GM19372 (cell line): ENCODE measurements around the gene CPTP.

Experiments used
- ATAC-seq: cut with Tn5 transposase; IDR thresholded peaks from one replicate; pipeline ENCODE4 v1.9.1; 2021; ENCODE audit warnings: mild to moderate bottlenecking, low read depth, moderate library complexity; ENCODE audit not compliant: unreplicated experiment

Gene CPTP

DNA sequence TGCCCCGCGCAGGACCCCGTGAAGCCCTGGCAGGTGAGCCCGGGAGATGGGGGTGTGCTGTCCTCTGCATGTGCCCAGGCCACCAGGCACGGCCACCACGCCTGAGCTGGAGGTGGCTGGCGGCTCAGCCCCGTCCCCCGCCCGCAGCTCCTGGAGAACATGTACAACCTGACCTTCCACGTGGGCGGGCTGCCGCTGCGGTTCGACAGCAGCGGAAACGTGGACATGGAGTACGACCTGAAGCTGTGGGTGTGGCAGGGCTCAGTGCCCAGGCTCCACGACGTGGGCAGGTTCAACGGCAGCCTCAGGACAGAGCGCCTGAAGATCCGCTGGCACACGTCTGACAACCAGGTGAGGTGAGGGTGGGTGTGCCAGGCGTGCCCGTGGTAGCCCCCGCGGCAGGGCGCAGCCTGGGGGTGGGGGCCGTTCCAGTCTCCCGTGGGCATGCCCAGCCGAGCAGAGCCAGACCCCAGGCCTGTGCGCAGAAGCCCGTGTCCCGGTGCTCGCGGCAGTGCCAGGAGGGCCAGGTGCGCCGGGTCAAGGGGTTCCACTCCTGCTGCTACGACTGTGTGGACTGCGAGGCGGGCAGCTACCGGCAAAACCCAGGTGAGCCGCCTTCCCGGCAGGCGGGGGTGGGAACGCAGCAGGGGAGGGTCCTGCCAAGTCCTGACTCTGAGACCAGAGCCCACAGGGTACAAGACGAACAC is 8.3 kb downstream of the CPTP start:
- no peak for ATAC-seq

DNA sequence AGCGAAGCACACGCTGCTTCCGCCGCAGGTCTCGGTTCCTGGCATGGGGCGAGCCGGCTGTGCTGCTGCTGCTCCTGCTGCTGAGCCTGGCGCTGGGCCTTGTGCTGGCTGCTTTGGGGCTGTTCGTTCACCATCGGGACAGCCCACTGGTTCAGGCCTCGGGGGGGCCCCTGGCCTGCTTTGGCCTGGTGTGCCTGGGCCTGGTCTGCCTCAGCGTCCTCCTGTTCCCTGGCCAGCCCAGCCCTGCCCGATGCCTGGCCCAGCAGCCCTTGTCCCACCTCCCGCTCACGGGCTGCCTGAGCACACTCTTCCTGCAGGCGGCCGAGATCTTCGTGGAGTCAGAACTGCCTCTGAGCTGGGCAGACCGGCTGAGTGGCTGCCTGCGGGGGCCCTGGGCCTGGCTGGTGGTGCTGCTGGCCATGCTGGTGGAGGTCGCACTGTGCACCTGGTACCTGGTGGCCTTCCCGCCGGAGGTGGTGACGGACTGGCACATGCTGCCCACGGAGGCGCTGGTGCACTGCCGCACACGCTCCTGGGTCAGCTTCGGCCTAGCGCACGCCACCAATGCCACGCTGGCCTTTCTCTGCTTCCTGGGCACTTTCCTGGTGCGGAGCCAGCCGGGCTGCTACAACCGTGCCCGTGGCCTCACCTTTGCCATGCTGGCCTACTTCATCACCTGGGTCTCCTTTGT is 9.1 kb downstream of the CPTP start:
- ATAC-seq = no peak

DNA sequence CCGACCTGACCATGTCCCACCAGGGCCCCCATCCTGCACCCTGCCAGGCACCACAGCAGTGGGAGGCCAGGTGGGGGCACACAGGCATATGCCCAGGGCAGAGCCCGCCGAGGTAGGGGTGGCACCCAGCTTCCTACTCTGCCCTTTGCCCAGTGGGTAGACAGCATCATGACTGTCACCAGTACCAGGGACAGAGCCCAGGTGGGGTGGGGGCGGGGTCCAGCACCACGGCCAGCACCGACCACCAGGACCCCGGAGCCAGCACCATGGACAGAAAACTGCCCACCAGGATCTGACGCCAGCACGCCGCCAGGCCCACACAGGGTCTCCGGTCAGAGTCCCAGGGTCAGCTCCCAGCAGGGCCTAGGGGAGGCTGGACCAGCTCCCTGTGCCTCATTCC is 10.2 kb downstream of the CPTP start:
- no peak for ATAC-seq

DNA sequence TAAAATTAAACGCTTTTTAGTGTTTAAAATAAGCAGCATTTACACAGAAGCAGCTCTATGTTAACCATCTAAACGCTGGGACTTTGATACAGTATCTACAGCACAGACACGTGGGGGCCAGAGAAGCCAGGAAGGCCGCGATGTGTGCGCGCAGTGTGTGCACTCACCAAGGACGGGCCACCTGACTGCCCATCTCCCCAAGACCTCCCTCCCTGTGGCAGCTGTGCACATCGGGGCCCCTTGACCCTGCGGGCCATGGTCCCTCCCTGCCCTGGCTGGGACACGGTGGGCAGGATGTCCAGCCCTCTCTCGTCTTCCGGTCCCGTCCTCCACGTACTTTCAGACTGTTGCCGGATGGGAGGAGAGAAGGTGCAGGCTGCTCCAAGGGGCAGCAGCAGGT is 10.7 kb downstream of the CPTP start:
- no peak for ATAC-seq

DNA sequence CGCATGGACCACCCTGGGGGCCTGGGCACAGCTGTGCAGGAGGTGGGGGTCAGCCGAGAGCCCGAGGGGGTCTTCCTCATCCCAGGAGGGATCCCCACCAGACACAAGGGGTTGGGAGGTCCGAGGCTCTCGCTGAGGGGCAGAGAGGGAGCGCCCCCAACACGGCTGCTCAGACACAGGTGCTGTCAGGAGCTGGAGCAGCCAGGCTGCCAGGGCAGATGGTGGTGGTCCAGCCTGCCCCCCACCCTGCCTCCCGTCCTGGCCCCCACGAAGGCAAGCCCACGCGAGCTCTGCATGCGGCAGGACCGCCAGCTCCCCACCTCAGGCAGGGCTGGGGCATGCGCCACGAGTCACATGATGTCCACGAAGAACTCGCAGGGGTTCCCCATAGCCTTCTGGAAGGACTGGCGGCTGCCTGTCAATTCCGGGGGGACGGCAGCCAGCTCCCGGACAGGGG is 11.2 kb downstream of the CPTP start:
- ATAC-seq = no peak

DNA sequence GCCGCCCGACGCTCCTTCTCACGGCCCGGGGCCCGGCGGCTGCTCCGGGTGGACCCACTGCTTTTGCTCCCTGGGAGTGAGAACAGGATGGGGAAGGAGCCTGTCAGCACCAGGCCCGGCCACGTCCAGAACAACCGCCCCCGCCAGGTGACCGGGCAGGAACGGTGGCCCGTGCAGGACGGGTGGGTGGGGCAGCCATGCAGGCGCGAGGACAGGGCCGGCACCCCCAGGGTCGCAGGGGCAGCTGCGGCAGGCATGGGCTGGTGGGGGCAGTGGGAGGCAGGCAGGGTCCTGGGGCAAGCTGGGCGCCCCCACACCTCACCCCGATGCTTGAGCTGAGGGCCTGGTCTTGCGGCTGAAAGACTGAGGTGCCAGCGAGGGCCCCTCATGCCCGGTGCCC is 11.8 kb downstream of the CPTP start:
- ATAC-seq = no peak

DNA sequence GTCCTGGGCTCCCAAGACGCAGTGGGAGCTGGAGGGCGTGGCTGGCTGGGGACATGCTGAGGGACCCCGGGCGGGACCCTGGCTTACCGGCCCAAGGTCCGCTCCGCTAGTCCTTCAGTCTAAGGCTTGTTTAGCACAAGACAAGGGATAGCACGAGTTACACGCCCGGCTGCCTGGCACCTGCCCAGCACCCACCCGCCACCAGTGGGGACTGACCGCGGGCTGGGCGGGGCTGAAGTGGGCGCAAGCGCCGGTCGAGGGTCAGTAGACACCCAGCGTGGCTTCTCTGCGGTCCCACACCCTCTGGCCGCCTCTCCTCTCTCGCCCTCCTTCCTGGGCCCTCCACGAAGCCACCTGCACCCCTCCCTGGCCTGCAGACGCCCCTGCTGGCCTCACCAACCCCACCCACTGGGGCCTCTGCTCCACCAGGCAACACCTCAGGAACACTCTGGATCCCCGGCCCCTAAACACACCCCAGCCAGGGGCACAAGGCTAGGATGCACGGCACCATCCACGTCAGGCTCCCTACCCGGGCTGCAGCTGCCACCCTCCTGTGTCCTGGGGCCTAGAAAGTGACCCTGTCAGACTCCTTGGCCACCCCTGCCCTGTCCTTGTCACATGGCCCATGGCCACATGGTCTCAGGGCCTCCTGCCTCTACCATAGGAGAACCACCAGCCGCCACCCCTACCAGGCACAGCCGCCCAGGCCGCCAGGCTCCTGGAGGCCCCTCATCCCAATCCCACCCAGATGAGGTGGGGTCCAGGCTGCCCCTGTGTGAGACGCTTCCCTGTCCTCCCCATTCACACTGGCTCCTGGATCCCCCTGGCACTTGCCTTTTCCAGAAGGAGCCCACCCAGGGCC is 12.6 kb downstream of the CPTP start:
- ATAC-seq = no peak

DNA sequence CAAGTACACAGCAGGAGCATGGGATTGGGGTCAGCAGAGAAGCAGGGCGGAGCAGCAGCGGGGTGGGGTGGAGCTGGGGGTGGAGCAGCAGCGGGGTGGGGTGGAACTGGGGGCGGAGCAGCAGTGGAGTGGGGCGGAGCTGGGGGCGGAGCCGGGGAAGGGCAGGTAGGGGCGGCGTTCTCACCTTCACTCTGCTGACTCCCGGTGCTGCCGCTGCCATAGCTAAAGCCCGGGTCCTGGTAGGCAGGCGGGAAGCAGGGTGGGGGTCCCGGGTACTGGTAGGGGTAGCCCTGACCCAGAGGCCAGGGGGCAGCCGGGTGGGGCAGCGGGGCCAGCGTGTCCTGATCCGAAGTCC is 13.2 kb downstream of the CPTP start:
- no peak for ATAC-seq

DNA sequence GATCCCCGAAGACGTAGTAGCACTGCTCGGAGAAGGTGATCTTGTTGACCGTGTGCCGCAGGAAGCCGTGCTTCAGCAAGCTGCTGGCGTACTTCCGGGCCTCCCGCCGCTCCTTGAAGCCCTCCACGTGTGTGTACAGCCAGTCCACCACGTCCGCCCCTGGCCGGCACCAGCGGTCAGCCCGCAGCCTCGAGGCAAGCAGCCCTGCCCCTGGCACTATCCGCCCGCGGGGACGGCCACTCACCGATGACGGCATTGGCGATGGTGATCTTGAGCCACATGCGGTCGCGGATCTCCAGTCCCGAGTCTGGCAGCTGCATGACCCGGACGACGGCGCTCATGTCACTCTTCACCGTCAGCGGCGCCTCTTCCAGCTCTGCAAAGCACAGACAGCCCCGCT is 13.7 kb downstream of the CPTP start:
- ATAC-seq = no peak

DNA sequence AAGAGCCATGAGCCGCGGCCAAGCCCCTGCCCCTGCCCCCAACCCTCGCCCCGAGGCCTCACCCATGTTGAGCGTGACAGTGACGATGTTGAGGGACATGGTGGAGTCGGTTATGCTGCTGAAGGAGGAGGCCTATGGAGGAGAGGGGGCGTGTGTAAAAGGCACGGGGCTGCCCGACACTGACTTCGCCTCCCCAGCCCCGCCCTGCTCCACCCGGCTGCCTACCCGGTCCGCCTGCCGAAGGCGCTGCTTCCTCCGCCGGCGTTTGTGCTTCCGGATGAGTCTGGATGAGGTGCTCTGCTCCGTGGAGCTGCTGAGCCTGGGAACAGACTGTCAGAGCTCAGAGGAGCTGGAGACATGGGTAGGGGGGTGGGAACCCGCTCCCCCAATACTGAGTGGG is 15.6 kb downstream of the CPTP start:
- no peak for ATAC-seq

DNA sequence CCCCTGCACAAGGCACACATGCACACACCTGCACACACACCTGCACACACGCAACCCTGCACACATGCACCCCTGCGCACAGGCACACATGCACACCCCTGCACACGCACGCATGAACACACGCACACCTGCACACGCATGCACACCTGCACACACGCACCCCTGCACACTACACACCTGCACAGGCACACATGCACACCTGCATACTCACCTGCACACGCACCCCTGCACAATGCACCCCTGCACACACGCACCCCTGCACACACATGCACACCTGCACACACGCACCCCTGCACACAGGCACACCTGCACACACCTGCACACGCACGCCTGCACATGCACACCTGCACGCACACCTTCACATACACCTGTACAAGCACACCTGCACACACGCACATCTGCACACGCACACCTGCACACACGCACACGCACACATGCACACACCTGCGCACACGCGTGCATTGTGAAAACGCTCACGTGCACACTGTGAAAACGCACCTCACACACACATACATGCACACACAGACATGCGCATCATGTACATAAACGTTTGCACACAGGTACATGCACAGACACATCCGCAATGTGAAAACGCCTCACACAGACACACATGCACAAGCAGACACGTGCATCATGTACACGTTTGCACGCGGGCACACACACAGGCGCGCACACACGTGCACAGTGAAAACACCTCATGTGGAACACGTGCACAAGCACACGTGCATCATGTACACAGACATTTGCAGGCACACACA is 16.4 kb downstream of the CPTP start:
- ATAC-seq = no peak

DNA sequence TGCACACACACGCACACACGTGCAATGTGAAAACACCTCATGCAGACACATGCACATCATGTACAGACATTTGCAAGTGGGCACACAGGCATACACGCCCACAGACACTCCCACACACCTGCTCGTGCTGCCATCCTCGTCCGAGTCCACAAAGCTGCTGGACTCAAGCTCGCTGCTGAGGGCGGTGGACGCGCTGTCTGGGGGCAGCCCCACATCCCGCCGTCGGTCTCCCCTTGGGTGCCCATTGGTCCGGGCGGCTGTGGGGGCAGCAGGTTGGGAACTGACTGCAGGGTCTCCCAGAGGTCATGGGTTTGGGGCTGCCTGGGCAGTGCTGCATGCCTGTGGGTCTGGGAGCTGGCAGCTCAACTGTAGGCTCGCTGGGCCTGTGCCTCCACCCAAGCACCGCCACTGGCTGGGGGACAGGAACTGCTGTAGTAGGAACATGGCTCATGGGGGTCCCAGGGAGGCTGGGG is 17.0 kb downstream of the CPTP start:
- ATAC-seq = no peak

DNA sequence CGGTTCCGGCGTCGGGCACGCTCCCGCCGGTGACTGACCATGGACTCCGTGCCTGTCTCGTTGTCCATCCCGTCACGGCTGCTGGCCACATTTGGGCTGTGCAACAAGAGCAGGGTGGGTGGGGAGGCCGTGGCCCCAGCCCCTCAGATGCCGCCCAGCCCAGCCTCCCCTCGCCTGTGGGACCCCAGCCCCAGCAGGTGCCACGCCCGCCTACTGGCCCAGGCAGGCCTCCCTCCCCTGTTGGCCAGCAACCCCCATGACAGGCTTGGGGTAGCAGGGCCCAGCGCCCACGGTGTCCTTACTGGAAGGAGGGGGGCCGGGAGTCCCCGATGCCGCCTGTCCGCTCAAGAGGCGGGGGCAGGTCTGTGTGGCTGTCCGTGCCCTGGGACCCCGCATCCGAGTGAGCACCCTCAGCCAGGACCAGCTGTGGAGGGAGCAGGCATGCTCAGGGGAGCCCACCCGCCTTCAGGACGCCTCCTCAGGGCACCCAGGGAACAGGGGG is 17.5 kb downstream of the CPTP start:
- no peak for ATAC-seq

DNA sequence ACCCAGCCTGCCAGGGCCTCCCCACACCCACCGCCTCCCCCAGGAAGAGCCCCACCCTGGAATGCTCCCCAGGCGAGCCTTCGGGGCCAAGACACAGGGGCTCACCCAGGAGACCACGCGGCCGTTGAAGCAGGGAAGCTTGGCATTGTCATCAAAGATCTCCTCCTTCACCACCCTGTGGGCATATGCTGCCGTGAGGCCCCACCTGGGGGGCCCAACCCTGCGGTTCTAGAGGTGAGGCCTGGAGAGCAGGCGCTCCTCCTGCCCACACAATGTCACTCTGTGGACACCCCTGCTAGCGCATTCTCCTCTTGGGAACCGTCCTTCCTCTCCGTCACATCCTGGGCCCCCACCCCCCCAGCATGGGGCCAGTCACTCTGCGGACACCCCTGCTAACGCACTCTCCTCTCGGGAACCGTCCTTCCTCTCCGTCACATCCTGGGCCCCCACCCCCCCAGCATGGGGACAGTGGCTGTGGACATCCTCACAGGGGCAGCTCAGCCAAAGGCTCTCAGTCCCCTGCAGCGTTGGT is 18.0 kb downstream of the CPTP start:
- ATAC-seq = no peak

DNA sequence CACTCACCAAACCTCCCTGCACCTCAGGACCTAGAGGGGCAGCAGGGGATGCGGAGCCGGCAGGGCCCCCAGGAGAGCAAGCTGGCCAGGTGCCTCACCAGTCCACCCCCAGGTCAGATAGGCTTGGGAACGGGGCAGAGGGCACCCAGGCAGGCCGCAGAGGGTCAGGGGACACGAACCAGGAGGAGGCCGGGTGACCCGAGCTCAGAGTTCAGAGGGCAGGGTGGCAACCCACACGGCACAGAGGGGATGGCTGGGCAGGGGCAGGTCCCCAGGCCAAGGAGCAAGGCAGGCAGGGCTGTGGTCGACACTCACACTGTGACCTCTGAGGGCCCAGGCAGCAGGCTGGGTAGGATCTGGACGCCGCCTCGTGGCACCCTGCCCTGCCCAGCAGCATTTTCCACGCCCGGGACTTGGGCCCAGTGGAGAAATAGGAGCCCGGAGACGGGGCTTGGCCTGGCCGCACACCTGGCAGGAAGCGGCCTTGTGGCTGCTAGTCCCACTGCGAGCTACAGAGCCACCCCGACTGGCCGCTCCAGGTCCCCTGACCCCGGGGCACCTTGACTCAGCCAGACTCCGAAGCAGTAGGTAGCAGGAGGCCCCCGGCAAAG is 19.3 kb downstream of the CPTP start:
- no peak for ATAC-seq

DNA sequence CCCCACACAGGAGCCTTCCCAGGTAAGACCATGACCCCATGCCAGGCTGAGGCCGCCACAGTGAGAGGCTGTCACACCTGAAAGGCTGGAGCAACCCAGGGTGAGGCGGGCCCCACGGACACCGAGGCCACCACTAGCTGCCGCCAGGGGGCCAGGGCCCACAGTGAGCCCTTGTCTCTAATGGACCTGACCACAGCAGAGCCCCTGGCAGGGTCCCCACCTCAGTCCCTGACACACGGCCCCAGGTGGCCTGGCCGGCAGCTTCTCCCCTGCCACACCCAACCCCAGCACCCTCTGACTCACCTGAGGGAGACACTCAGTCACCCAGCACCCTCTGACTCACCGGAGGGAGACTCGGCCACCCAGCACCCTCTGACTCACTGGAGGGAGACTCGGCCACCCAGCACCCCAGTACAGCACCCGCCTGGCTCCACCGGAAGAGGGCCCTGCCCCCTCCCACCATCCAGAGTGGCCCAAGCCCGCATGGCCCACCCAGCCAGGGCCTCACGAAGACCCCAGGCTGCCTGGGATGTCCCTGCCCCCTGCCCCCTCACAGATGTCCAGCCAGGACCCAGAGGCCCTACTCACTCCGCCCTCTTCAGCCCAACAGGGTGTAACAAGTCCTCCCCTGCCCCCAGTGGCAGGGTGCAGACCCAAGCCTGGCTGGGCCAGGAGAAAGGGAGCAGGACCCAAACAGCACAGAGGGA is 20.2 kb downstream of the CPTP start:
- no peak for ATAC-seq

DNA sequence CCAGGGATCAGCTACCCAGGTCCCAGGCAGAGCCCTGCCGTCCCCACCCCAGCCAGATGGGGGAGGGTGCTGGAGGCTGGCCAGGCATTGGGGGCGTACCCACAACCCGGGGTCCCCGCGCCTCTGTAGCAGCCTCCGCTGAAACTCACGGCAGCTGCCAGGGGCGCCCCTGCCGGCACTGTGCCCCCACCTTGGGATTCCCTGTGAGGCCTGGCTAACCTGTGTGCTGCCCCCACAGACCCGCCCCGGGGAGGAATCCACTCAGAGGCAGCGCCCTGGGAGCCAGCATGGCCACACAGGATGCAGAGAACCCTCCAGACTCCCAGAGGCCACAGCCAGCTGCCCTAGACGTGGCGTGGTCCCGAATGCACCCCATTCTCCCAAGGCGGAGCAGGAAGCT is 20.8 kb downstream of the CPTP start:
- no peak for ATAC-seq

DNA sequence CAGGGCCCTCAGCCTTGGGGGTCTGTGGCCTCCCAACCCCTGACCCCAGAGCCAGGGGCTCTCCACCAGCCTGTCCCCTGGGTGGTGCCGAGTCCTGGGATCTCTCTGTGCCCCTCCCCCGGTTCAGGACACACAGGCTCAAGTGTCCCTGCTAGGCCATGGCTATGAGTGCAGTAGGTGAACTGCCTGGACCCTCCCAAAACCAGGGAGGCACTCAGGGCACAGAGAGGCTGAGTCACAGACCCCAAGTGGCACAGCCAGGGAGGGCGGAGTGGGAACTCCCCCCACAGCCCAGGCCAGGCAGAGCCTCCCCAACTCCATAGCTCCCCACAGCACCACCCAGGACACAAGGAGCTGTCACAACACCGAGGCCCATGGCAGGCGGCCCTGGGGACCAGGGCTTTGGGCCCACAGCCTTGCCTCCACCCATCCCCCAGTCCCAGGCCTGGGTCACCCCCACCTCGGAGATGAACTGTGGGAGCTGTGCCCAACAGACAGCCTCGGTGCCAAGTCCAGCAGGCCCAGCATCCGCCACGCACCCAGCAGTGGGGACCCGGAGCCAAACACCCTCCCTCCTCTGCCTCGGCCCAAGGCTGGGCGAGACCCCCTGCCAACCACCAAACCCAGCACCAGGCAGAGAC is 21.4 kb downstream of the CPTP start:
- ATAC-seq = no peak

DNA sequence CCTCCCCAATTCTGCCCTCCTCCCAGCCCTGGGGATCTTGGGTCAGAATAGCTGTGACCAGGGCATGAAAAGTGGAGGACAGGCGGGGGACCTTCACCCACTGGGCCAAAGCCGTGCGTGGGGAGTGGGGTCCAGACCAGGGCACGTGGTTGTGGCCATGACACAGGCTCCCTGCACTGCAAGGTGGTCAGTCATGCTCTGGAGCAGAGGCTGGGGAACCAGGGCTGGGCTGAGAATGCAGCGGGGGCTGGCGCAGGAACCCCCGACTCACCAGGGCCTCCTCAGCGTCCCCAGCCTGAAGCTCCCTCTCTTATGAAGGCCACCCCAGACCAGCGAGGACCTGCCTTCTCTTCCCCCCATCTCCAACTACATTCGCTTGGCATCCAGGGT is 21.9 kb downstream of the CPTP start:
- no peak for ATAC-seq
